NCI-H1436 treated with DMSO at 0.1 percent for 48 hours (cell line): ENCODE data around the gene NOX3.
A peak's percentile ranks its signal among the peaks of the same experiment; 100 is the strongest.
"Not testable (repeated sequence)": the region's sequence is repeated elsewhere in the genome, so short reads cannot be mapped to it uniquely, and the experiment has no call there.

ENCODE experiments used
- DNase-seq: peaks from one replicate; lab custom pipeline; 2025; lab: John Stamatoyannopoulos, UW

The NOX3 gene

DNA sequence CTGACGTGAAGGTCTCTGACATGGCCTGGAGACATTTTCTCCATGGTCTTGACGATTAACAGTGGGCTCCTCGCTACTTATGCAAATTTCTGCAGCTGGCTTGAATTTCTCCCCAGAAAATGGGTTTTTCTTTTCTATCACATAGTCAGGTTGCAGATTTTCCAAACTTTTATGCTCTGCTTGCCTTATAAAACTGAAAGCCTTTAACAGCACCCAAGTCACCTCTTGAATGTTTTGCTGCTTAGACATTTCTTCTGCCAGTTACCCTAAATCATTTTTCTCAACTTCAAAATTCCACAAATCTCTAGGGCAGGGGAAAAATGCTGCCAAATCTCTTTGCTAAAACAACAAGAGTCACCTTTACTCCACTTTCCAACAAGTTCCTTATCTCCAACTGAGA, 12.9 kb upstream of the NOX3 start:
- not testable (repeated sequence) for DNase-seq

GRCh38 chr6:155466539-155466938, 10.9 kb upstream of the NOX3 start:
- no peak for DNase-seq

GRCh38 chr6:155461556-155461955, 5.9 kb upstream of the NOX3 start:
- no peak for DNase-seq

- no peak for DNase-seq
Observed at GRCh38 chr6:155454471-155454870, 1.2 kb downstream of the NOX3 start.

GRCh38 chr6:155454008-155454407, 1.6 kb downstream of the NOX3 start:
- DNase-seq = no peak

- DNase-seq = no peak
Observed at GRCh38 chr6:155452576-155452975, 3.1 kb downstream of the NOX3 start.

- DNase-seq = not testable (repeated sequence)
Observed at GRCh38 chr6:155451530-155451929, 4.1 kb downstream of the NOX3 start.

GRCh38 chr6:155450240-155450581, 5.4 kb downstream of the NOX3 start:
- DNase-seq = no peak

- peak; percentile 35 for DNase-seq
Observed at GRCh38 chr6:155449450-155450239, 6.0 kb downstream of the NOX3 start.

DNA sequence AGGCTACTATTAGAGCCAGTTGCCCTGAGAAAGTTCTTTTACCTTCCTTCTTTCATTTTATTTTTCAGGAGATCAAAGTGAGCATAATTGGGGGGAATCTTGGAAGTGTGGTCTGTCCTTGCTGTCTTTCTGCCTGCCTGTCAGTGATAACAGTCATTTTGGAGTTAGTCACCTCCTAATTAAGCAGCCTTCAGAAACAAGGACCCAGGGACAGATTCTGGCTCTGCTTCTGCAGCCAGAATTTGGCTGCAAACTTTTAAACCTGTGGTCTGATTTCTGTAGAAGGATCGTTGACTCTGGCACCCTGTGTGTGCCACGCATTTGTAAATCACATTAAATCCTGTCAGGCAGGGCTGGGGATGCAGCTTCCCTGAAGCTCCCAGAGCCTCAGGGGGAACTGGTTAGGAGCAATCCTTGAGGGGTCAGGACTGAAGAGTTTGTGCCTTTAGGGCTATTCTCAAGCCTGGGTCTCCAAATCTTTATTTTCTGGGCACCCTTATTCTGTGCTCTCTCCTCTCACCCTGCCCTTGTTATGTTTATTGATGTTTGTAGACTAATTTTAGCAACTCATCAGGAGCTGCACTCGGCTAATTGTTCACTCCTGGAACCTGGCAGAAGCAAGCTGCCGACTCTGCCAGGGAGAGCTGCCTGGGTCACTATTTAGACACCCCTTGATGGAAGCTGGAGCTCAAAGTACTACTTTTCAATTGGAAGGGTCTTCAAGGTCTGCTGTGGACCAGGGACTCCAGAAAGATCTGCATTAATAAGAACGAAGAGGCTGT, 6.8 kb downstream of the NOX3 start:
- no peak for DNase-seq

DNA sequence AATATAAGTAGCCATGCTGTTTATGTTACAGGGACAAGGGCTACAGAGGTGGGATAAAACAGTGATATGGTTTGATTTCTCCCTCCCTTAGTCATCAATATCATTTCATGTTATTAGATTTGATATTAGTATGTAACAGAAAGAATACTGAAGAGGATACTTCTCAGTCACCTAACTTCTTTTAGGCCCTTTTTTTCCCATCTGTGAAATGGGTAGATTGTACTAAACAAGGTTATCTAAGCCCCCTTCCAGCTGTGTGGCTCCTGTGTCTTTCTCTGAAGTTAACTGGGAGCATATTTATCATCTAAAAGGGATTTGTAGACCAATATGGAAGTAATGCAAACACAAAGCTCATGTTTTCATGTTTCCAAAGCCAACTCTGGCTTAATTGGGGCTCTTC, 7.7 kb downstream of the NOX3 start:
- no peak for DNase-seq

GRCh38 chr6:155444952-155445903, 10.4 kb downstream of the NOX3 start:
- DNase-seq = no peak

DNA sequence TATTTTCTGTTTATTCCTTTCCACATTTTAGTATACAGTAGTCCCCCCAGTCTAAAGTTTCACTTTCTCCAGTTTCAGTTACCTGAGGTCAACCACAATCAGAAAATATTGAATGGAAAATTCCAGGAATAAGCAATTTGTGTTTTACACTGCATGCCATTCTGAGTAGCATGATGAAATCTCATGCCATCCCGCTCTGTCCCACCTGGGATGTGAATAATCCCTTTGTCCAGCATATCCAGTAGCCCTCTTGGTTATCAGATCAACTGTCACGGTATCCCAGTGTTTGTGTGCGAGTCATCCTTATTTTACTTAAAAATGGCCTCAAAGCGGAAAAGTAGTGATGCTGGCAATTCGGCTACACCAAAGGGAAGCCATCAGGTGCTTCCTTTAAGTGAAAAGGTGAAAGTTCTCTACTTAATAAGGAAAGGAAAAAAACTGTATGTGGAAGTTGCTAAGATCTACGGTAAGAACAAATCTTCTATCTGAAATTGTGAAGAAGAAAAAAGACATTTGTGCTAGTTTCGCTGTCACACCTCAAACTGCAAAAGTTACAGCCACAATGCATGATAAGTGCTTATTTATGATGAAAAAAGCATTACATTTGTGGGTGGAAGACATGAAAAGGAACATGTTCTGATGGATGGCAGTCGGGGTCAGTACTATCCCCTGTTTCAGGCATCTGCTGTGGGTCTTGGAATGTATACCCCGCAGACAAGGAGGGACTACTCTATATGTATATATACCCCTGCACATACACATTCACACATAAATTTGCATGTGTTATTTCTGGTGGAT, 11.3 kb downstream of the NOX3 start:
- DNase-seq = no peak

DNA sequence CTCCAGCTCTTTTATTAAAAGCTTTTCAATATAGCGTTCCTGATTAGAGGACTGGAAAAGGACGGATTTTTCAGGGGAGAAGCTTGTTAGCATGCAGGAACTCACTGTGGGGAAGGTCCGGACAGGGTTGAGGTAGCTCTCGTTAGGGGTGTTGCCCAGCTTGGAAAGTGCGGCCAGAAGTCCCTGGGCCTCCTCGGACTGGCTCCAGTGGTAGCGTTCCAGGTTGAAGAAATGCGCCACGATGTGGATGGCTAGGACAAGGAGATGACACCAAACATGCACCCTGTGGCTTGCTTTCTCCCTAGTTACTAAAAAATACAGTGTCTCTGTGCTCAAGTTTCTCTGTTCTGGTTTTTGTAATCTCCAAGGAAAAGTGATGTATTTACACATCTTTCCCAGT, 12.5 kb downstream of the NOX3 start:
- no peak for DNase-seq

- DNase-seq = no peak
Observed at GRCh38 chr6:155442562-155442961, 13.1 kb downstream of the NOX3 start.

DNA sequence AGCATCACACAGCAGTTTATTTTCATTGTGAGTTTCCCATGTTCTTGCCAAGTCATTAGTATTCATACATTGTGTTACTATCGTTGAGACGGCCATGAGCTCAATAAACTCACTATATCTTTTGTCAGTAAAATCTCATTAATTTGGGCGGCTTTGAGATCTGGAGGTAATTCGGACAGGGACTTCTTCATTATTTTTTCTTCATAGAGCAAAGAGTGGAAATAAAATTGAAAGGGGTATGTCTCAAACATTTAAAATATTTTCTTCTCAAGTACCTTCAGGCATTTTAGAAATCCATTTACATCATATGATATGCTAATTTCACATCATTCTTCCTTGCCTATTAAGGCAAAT, 14.6 kb downstream of the NOX3 start:
- no peak for DNase-seq

DNA sequence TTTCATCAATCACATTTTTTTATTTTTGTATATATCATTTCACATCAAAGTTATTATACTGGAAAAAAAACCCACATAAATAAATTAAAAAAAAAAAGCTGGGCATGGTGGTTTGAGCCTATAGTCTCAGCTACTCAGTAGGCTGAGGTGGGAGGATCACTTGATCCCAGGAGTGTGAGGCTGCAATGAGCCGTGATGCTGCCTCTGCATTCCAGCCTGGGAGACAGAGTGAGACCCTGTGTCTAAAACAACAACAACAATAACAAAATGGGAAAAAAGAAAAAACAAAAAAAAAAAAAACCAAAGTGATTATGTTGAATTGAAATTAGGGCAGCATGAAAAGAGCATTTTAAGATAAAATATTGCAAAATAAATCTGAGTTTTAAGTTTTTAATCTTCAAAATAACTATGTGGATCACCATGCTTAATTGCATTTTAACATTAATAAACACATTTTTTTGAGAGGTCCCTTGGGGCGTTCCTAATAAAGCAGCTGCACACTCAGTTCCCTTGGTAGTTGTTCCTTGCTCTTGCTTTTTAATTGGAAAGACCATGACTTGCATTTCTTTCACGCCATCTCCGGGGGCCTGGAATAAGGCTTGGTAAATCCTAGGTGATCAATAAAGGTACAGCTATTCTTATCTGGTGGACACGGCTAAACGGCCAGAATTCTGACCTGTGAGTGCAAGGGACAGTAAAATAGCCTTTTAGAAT, 15.1 kb downstream of the NOX3 start:
- DNase-seq = no peak

GRCh38 chr6:155439376-155439775, 16.3 kb downstream of the NOX3 start:
- no peak for DNase-seq

DNA sequence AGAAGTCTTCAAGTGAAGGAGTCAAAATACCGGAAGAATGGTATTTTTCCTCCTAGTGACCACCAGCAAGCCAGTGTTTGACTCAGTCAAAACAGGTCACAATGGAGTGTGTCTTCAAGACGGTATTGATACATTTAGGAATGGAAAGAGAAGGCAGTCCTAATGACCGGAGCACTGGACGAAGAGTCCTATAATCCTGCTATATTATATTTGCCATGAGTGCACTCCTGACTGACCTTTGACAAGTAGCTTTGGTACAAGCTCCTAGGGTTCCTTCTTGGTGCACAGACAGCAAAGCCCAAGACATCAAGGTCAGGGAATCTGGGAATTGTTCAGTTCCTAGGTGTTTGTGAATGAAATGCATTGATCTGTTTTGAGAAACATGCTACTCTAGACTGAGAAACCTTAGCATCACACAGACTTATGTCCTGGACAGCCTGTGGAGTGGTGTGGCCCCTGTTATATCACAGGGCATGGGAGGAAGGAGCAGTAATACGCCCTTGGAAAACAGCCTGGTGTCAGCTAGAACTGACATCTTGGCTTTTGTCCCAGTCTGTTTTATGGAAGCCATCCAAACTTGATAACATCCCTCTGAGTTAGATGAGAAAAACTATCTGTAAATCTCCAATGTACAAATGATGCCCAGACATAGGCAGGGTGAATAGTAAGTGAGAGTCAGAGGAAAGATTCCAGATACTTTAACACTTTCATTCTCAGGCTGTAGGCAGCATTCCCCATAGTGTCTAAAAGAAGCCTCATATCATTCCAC, 18.5 kb downstream of the NOX3 start:
- DNase-seq = no peak

GRCh38 chr6:155434829-155435423, 20.7 kb downstream of the NOX3 start:
- DNase-seq = no peak
